ENCODE data around the gene ANKRD9. TPM values are rescaled to one million over a fixed set of nuclear protein-coding genes. Genes with fewer than 3 reads are reported as not detected.

Gene ANKRD9
- total RNA-seq, 3 donors from 2014 or later = 10.4 to 24.9 (median 22.8) TPM

- intact Hi-C loops (cut with DNase I; ENCODE audit: low total_unique reads) = no loop called here
- Histone ChIP-seq H3K27ac (no peak overlapping the region), H3K4me3 (no peak overlapping the region), H3K4me1 (no peaks in the 10 kb centered on the region), H3K9me3 (no peaks in the 10 kb centered on the region), H3K27me3 (no peaks in the 10 kb centered on the region), H3K36me3 (no peaks in the 10 kb centered on the region)
- TF ChIP-seq POLR2AphosphoS5 (IDR thresholded peaks at IDR 0.05) (no peak), POLR2A (IDR thresholded peaks at IDR 0.05) (no peak), CTCF (IDR thresholded peaks at IDR 0.05) (no peak)
- no peak for DNase-seq (ENCODE audit: low spot score in 2 of 2)
Observed at GRCh38 chr14:102493585-102493984, 16.0 kb downstream of the ANKRD9 start.

- no peaks in the 10 kb centered on the region for H3K9me3 ChIP-seq
- TF ChIP-seq POLR2AphosphoS5 (IDR thresholded peaks at IDR 0.05) (no peak), CTCF (IDR thresholded peaks at IDR 0.05) (no peak), POLR2A (IDR thresholded peaks at IDR 0.05) (no peak)
- H3K27me3 ChIP-seq = no peaks in the 10 kb centered on the region
- no peaks in the 10 kb centered on the region for H3K36me3 ChIP-seq
- DNase-seq (ENCODE audit: low spot score in 2 of 2) = no peak
- no peaks in the 10 kb centered on the region for H3K4me1 ChIP-seq
- H3K4me3 ChIP-seq = no peak overlapping the region
- intact Hi-C loops (cut with DNase I; ENCODE audit: low total_unique reads) = no loop called here
- H3K27ac ChIP-seq = no peak overlapping the region
Observed at GRCh38 chr14:102493096-102493495, 16.5 kb downstream of the ANKRD9 start.

DNA sequence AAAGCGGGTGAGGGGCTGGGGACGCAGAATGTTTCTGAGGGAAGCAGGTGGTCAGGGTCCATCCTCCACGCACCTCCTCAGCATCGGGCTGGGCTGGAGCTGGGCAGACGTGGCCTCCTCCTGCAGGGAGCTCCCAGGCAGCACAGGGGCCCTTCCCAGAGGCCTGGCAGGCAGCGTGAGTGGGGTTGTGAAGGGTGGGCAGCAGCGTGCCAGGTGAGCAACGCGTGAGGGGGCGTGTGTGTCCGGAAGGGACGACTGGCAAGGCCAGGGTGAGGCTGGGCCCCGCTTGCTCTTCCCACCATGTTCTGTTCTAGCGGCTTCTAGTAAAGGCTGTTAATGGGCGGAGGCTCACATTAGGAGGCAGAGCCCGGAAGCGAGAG, 17.1 kb downstream of the ANKRD9 start:
- TF ChIP-seq POLR2AphosphoS5 (IDR thresholded peaks at IDR 0.05) (no peak), CTCF (IDR thresholded peaks at IDR 0.05) (no peak), POLR2A (IDR thresholded peaks at IDR 0.05) (no peak)
- DNase-seq (ENCODE audit: low spot score in 2 of 2) = no peak
- H3K4me1 ChIP-seq = no peaks in the 10 kb centered on the region
- H3K36me3 ChIP-seq = no peaks in the 10 kb centered on the region
- no peak overlapping the region for H3K27ac ChIP-seq
- no peaks in the 10 kb centered on the region for H3K27me3 ChIP-seq
- no peak overlapping the region for H3K4me3 ChIP-seq
- intact Hi-C loops (cut with DNase I; ENCODE audit: low total_unique reads) = no loop called here
- H3K9me3 ChIP-seq = no peaks in the 10 kb centered on the region

- no peak for DNase-seq (ENCODE audit: low spot score in 2 of 2)
- peaks cover 0 to under 1% of the 10 kb centered on the region in 2 donors for H3K4me1 ChIP-seq
- TF ChIP-seq POLR2A (IDR thresholded peaks at IDR 0.05) (no peak), CTCF (IDR thresholded peaks at IDR 0.05) (no peak), POLR2AphosphoS5 (IDR thresholded peaks at IDR 0.05) (no peak)
- no peaks in the 10 kb centered on the region for H3K27me3 ChIP-seq
- intact Hi-C loops (cut with DNase I; ENCODE audit: low total_unique reads) = no loop called here
- H3K36me3 ChIP-seq = no peaks in the 10 kb centered on the region
- H3K4me3 ChIP-seq = no peak overlapping the region
- no peak overlapping the region for H3K27ac ChIP-seq
- H3K9me3 ChIP-seq = no peaks in the 10 kb centered on the region
Observed at GRCh38 chr14:102491786-102492530, 17.6 kb downstream of the ANKRD9 start.

- Histone ChIP-seq H3K9me3 (no peaks in the 10 kb centered on the region), H3K27me3 (no peaks in the 10 kb centered on the region), H3K4me1 (peaks cover 0 to 3% of the 10 kb centered on the region in 2 donors), H3K27ac (no peak overlapping the region), H3K4me3 (no peak overlapping the region), H3K36me3 (no peaks in the 10 kb centered on the region)
- intact Hi-C loops (cut with DNase I; ENCODE audit: low total_unique reads) = no loop called here
- DNase-seq (ENCODE audit: low spot score in 2 of 2) = no peak
- no peak for TF ChIP-seq POLR2A (IDR thresholded peaks at IDR 0.05)
Observed at GRCh38 chr14:102491366-102491765, 18.2 kb downstream of the ANKRD9 start.

Measured in breast epithelium (tissue), 4 donors.